NCI-H2107 (cell line): Measurements from ENCODE around the gene RPS15.
"Not testable (repeated sequence)": the region's sequence is repeated elsewhere in the genome, so short reads cannot be mapped to it uniquely, and the experiment has no call there.

Experiments
- DNase-seq: peaks from one replicate; lab custom pipeline; 2025; lab: John Stamatoyannopoulos, UW

Gene RPS15

DNA sequence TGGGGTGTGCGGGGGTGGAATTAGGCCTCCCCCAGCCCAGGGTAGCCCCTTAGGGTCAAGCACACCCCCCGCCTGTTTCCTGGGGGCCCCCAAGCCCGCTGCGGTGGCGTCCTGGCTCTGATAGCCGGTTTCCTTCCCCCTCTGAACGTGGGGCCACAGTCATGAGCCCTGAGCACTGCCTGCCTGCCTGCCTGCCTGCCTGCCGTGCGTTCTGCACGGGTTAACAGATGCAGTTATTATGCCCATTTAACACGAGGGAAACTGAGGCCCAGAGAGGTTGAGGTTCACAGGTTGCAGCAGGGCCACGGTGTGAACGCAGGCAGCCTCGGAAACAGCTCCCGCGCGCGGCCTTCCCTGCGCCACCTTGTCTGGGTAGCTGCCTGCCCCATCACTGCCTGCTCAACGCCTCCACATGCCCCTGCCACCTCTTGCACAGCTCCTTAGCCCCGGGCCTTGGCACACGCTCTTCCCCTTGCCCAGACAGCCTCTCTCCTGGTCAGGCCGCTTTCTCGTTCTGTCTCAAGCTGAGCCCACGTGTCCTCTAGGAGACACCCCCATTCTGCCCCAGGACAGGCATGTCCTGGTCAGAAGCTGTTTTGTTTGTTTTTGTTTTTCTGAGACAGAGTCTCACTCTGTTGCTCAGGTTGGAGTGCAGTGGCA lies 35.7 kb upstream of the RPS15 start:
- no peak for DNase-seq

- peak; percentile 97 for DNase-seq
Measured at GRCh38 chr19:1406774-1407527, 31.2 kb upstream of the RPS15 start.

- no peak for DNase-seq
Measured at GRCh38 chr19:1407528-1408299, 30.5 kb upstream of the RPS15 start, which contains the start of gene DAZAP1. Gene DAZAP1, plus strand, starts transcription at chr19:1407586. Its CDS starts 188 bp downstream, at chr19:1407774.

- DNase-seq, result no peak
Measured at GRCh38 chr19:1408300-1409203, 29.6 kb upstream of the RPS15 start.

DNA sequence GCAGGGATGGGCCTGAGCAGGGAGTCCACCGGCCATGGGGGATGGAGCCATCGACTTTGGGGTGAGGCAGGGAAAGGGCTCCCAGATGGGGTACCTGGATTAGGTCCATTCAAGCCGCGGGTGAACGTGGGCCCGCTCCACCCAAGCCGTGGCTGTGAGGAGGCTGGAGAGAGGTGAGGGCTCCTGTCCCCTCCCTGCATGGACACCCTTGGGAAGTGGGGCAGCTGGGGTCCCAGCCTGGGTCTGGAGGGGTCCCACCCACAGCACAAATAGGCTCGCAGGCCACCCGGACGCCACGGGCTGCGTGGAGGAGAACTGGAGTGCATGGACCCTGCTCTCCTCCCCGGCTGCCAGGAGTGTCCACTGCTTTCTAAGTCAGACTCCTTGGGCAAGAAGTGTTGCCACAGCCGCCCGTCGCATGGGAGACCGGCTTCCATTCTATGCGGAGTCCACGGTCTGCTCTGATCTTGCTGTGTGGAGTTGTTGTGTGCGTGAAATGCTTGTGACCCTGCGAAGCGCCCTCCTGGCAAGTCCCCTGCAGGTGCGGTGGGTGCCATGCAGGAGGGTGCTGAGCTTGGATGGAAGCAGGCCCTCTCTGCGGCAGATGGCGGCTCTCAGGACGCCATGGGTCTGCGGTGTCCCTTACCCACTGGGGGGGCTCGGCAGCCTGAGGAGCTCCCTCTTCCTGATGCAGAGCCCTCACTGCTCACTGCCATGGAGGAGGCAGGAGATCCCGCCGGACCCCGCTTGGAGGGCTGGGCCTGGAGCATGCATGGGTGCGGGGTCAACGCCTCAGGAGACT lies 28.8 kb upstream of the RPS15 start:
- no peak for DNase-seq

DNA sequence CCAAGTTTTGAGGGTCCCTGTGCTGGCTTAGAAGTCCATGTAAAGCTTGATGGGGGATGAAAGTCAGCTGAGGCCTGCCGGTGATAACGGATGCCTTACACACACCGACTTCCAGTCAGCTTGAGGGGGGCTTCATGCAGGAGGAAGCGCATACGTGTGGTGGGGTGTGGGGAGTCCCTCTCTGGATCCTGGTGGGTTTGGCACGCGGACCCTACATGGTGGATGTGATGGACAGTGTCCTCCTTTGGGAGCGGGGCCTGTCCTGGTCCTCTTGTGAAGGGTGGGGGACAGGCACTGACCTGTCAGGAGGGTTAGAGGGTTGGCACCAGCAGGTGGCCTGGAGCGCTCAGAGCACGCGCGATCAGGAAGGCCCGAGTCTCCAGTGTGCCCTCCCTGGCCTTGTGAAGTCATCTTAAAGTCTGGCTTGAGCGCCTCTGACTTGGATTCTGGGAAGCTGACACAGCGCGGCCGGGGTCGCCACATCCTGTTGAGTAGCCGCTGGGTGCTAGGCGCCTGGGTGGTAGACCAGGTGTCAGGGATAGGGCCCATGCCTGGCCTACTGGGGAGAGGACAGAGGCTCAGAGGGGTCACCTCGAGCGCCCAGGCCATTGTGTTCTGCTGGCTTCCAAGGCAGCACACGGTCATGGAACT lies 27.9 kb upstream of the RPS15 start:
- DNase-seq, result no peak

GRCh38 chr19:1410789-1411188 lies 27.4 kb upstream of the RPS15 start:
- DNase-seq, result no peak

- DNase-seq, result no peak
Measured at GRCh38 chr19:1411255-1412191, 26.7 kb upstream of the RPS15 start.

DNA sequence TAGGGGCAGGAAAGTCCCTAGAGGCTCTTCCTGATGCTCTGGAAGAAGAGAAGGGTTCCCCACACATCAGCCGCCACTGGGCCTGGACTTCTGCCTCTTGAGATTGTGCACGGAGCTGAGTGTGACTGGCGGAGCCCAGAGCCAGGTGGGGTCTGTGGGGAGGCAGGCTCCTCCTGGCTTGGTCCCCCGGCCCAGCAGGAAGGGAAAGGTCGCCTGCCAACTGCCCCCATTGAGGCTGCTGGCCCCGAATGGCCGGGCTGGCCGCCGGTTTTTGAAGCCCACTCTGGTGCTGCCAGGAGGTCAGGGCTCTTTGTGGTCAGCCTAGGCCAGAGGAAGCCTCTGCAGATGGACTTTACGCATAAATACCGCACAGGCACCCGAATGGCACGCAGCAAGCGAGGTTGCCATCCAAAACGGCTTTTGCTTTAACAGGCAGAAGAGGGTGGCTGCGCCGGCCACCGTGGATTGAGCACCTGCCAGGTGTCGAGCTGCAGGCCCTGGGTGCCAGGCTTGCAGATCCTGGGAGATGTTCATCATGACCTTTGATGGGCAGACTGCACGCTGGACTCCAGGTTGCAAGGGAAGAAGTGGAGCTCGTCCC lies 25.8 kb upstream of the RPS15 start:
- DNase-seq, result no peak

DNA sequence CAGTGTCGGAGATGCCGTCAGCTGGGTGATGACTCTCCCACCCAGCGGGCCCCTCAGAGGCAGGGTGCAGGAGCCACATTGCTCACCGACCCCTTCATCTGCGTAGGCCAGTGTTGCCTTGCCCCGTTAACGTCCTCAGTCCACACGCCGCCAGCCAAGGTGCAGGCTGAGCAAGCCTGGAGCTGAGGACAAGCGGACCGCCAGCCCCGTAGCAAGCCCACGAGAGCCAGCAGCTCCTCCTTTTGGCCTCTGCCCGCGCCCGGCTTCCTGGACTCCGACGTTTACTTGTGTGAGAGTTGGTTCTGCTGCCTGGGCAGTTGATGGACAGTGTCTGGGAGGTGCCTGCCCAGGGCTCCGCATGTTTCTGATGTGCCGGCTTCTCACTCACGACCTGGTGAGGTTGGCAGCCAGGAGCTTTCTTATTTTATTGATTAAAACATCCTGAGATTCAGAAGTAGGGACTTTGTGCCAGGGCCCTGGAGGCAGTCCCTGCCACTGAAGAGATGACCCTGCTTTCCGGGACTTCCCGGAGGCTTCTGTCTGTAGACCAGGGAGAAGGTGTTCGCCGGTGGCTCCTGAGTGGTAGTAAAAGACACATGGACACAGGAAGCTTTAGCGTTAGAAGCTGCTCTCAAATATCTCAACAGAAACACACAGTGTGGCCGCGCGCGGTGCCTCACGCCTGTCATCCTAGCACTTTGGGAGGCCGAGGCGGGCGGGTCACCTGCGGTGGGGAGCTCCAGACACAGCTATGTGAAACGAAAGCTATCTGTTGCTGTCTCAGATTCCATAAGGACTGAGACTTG lies 25.0 kb upstream of the RPS15 start:
- no peak for DNase-seq

DNA sequence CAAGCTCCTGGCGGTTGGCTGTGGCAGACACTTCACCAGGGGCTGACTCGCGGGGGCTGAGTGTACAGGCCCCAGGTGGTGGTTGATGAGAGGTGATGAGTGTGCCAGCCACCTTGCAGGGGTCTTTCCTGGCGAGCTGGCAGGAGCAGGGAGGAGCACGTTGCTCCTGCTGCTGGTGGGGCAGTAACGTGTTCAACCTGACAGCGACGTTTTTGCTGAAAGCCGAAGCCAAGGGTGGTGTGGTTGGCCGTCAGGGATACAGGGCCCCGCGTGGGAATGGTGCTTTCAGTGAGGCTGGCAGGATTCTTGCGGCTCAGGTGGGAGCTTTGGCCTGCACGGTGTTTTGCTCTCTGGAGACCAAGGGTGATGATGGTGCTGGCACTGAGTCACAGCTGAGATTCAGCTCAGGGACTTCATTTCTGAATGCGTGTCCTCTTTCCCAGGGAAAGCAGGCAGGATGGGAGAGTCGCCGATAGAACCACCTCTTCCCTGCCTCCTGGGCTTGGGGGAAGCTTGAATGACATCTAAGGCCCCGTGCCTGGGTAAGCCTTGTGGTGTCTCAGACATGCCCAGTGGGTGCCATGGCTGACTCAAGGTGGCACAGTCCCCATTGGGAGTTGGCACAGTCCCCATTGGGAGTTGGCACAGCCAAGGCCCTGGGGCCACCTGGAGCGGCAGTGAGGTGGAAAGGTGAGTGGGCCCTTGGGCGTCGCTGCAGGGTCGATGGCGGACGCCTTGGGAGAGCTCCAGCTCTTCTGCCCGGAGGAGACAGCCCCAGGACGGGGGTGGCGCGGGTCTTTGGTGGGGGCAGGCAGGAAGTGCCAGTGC lies 22.0 kb upstream of the RPS15 start:
- DNase-seq, result no peak

DNA sequence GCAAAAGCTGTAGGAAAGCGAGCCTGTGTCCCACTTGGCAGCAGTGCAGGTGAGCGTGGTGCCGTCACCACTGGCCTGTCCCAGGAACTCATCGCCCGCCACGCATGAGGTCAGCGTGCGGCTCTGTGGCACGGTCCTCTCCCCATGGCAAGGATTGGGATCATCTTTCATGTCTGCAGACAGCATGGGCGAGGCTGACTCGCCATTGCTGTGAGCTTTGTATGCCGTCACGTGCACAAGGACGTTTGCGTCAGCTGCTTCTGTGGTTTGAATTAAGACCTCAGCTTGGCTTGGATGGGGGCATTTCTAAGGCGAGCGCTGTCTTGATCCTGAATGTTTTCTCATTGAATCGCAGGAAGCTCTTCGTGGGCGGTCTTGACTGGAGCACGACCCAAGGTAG lies 21.1 kb upstream of the RPS15 start:
- DNase-seq, result no peak

- DNase-seq, result no peak
Measured at GRCh38 chr19:1417681-1418495, 20.3 kb upstream of the RPS15 start.

DNA sequence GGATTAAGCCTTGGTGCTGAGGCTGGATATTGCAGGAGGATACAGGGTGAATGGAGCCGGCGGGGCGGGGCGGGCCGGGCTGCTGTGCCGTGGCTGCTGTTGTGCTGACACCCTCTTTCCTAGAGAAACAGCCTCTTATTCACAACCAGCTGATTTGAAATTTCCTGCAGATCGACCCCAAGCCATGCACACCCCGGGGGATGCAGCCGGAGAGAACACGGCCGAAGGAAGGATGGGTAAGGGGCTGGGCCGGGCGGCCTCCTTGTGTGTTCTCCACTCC lies 19.8 kb upstream of the RPS15 start:
- DNase-seq, result no peak

- DNase-seq, result no peak
Measured at GRCh38 chr19:1418951-1419738, 19.1 kb upstream of the RPS15 start.

DNA sequence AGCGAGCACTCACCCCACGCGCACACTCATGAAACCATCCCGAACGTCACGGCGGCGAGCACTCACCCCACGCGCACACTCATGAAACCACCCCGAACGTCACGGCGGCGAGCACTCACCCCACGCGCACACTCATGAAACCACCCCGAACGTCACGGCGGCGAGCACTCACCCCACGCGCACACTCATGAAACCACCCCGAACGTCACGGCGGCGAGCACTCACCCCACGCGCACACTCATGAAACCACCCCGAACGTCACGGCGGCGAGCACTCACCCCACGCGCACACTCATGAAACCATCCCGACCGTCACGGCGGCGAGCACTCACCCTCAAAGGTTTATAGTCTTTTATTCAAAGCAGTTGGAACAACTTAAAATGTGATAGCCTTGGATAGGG lies 18.1 kb upstream of the RPS15 start:
- not testable (repeated sequence) for DNase-seq
